Endodermal cell (in vitro differentiated cells): ENCODE data around the gene CCDC92B. TPM values are rescaled to one million over a fixed set of nuclear protein-coding genes. Genes with fewer than 3 reads are reported as not detected.
A peak's percentile ranks its signal among the peaks of the same experiment; 100 is the strongest.

Source experiments
- DNase-seq: peaks from one replicate; pipeline ENCODE4 v3.0.0-alpha.2; 2017
- H3K27ac ChIP-seq: 2 replicates; pipeline ENCODE4 v1.5.1; 2013; ENCODE audit warnings: mild to moderate bottlenecking, low read depth, low read length, moderate library complexity
- H3K27me3 ChIP-seq: 2 replicates; pipeline ENCODE4 v1.6.1; 2013; ENCODE audit warnings: mild to moderate bottlenecking, low read length, moderate library complexity; ENCODE audit not compliant: insufficient read depth, control insufficient read depth, poor library complexity, severe bottlenecking
- H3K36me3 ChIP-seq: 2 replicates; pipeline ENCODE4 v1.7.0; 2013; ENCODE audit warnings: mild to moderate bottlenecking, low read length, moderate library complexity; ENCODE audit not compliant: control insufficient read depth, insufficient read depth
- H3K4me1 ChIP-seq: one replicate; pipeline ENCODE4 v1.7.0; 2013; ENCODE audit warnings: low read length; ENCODE audit not compliant: control insufficient read depth, insufficient read depth
- H3K4me3 ChIP-seq: 2 replicates; pipeline ENCODE4 v1.5.1; 2013; ENCODE audit warnings: mild to moderate bottlenecking, low read length, moderate library complexity
- H3K9ac ChIP-seq: 2 replicates; pipeline ENCODE4 v1.6.1; 2013; ENCODE audit warnings: mild to moderate bottlenecking, low read length, moderate library complexity; ENCODE audit not compliant: poor library complexity, severe bottlenecking; ENCODE audit errors: extremely low read depth
- H3K9me3 ChIP-seq: 2 replicates; pipeline ENCODE4 v1.6.1; 2013; ENCODE audit warnings: mild to moderate bottlenecking, low read length, moderate library complexity; ENCODE audit not compliant: control insufficient read depth
- H3K27ac Mint-ChIP-seq: 2 replicates; pipeline ENCODE4 v1.8.0; 2020; ENCODE audit warnings: mixed read lengths
- H3K27me3 Mint-ChIP-seq: 2 replicates; pipeline ENCODE4 v1.8.0; 2021; ENCODE audit warnings: mild to moderate bottlenecking, mixed read lengths; ENCODE audit not compliant: insufficient read depth
- H3K36me3 Mint-ChIP-seq: 2 replicates; pipeline ENCODE4 v1.8.0; 2020; ENCODE audit warnings: low read depth, mixed read lengths
- H3K4me1 Mint-ChIP-seq: 2 replicates; pipeline ENCODE4 v1.8.0; 2020; ENCODE audit warnings: mixed read lengths
- H3K4me3 Mint-ChIP-seq: 2 replicates; pipeline ENCODE4 v1.8.0; 2020; ENCODE audit warnings: mild to moderate bottlenecking, moderate library complexity, mixed read lengths
- H3K9me3 Mint-ChIP-seq: 2 replicates; pipeline ENCODE4 v1.8.0; 2020; ENCODE audit warnings: mild to moderate bottlenecking, mixed read lengths
- WGBS, 2 experiments: methylation state at CpG; one replicate each; pipeline versions ENCODE4 v1.1.5 to v1.1.7; 2013; ENCODE audit warnings: missing lambda C conversion rate in 2 of 2, mixed read lengths in 1 of 2; ENCODE audit not compliant: insufficient coverage in 1 of 2, insufficient read length in 1 of 2; 5-methylcytosine and 5-hydroxymethylcytosine counted together
- total RNA-seq, 2 donors: library from RNA; stranded (reverse); fragmentation: NEBNext Ultra II Directional in 1 of 2; extraction: Animal tissue kit (Norgen Biotek cat#: 25700) in 1 of 2; gene quantifications; 2 replicates in 1 of 2; 3 replicates in 1 of 2; pipeline ENCODE4 v1.2.1, GENCODE V29; 2021
- TF ChIP-seq, protein P1 (sequence below): fragments of 200-600 bp; sonication (generic); conservative IDR thresholded peaks from 2 replicates; pipeline ENCODE4 v1.5.0; 2021; ENCODE audit warnings: antibody characterized with exemption, mild to moderate bottlenecking

The CCDC92B gene
- total RNA-seq, 2 donors from 2014 or later: 4.3 to 5.8 TPM

DNA sequence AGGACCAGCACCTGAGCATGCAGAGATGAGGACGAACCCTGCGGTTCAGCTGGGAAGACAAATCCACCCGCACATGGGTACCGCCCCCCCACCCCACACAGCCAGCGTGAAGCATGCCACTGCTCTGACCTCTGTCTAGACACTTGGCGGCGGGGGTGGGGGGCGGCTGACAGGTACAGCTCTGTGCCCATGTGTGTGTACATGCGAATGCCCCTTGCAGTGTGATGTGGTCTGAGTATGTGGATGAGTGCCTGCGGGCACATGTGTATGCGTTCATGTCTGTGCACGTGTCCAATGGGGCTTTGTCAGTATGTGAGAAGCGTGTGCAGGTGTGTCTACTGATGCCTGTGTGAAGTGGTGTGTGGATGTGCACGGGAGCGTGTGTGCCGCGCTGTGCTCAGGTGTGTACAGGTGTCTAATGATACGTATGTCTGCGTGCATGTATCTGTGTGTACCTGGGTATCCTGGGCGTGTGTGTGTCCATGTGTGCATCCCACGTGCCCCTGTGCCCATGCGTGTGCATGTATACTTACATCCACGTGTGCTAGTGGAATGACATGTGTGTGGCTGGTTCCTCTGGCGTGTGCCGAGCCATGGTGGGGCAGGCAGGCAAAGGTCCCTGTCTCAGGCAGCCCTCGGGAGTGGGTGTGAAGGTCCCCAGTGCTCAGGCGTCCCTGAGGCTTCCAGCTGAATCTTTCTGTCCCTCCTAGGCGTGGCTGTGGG lies 46.1 kb upstream of the CCDC92B start:
- 91 to 93% methylated on average over 19 to 28 of the region's 28 CpGs for WGBS, 2 experiments
- H3K9me3 Mint-ChIP-seq: no peaks in the 10 kb centered on the region
- H3K27me3 Mint-ChIP-seq: no peaks in the 10 kb centered on the region
- TF ChIP-seq, protein P1, sequence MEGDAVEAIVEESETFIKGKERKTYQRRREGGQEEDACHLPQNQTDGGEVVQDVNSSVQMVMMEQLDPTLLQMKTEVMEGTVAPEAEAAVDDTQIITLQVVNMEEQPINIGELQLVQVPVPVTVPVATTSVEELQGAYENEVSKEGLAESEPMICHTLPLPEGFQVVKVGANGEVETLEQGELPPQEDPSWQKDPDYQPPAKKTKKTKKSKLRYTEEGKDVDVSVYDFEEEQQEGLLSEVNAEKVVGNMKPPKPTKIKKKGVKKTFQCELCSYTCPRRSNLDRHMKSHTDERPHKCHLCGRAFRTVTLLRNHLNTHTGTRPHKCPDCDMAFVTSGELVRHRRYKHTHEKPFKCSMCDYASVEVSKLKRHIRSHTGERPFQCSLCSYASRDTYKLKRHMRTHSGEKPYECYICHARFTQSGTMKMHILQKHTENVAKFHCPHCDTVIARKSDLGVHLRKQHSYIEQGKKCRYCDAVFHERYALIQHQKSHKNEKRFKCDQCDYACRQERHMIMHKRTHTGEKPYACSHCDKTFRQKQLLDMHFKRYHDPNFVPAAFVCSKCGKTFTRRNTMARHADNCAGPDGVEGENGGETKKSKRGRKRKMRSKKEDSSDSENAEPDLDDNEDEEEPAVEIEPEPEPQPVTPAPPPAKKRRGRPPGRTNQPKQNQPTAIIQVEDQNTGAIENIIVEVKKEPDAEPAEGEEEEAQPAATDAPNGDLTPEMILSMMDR: no peak
- no peaks in the 10 kb centered on the region for H3K27me3 ChIP-seq
- H3K4me1 ChIP-seq: no peaks in the 10 kb centered on the region
- DNase-seq: no peak
- H3K4me3 ChIP-seq: no peak overlapping the region
- H3K36me3 Mint-ChIP-seq: peaks cover 3% of the 10 kb centered on the region
- peaks cover 4% of the 10 kb centered on the region for H3K4me1 Mint-ChIP-seq
- no peak overlapping the region for H3K27ac Mint-ChIP-seq
- no peak overlapping the region for H3K9ac ChIP-seq
- H3K36me3 ChIP-seq: no peaks in the 10 kb centered on the region
- H3K4me3 Mint-ChIP-seq: no peak overlapping the region
- H3K27ac ChIP-seq: no peak overlapping the region
- H3K9me3 ChIP-seq: no peaks in the 10 kb centered on the region

GRCh38 chr17:2794111-2794803 lies 44.8 kb upstream of the CCDC92B start:
- Histone ChIP-seq H3K27ac (no peak overlapping the region), H3K4me3 (no peak overlapping the region), H3K9me3 (no peaks in the 10 kb centered on the region), H3K9ac (no peak overlapping the region), H3K36me3 (no peaks in the 10 kb centered on the region), H3K4me1 (no peaks in the 10 kb centered on the region), H3K27me3 (no peaks in the 10 kb centered on the region)
- TF ChIP-seq, protein P1: no peak
- DNase-seq: no peak
- Mint-ChIP-seq H3K4me1 (peaks cover 4% of the 10 kb centered on the region), H3K27me3 (no peaks in the 10 kb centered on the region), H3K4me3 (no peak overlapping the region), H3K9me3 (no peaks in the 10 kb centered on the region), H3K36me3 (no peaks in the 10 kb centered on the region), H3K27ac (no peak overlapping the region)
- 83 to 100% methylated on average over 1 to 5 of the region's 6 CpGs for WGBS, 2 experiments

DNA sequence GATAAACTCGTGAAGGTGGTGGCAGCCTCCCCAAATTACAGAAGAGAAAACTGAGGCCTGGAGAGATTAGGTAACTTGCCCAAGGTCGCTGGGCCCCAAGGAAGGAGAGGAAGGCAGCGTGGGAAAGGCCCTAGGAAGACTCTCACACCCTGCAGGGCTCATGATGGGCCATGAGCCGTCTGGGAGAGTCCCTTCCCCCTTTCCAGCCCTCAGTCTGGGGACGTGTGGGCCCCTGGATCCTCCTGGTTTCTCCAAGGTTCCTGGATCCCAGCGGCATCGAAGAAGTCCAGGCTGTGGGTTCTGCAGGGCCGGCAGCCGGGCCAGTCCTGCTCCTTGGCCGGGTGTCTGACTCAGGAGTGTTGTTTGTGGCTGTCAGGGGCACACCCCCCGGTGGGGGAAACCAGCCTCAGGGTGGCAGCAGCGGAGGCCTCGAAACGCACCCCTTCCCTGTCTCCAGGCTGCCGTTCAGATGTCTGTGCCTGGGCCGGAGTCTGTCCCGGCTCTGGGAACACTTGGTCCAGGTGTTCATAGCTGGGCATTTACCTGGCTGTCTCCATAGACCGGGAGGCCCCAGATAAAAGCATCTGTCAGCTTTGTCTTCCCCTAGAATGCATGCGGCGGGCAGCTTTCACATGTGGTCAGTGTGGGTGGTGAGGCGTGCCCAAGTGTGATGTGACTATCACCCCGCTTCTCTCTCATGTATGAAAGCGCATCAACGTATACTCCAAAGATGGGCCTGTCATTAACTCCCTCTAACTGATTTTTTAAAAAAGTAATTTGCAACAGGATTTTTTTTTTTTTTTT lies 43.1 kb upstream of the CCDC92B start:
- Mint-ChIP-seq H3K4me1 (no peaks in the 10 kb centered on the region), H3K36me3 (no peaks in the 10 kb centered on the region), H3K4me3 (no peak overlapping the region), H3K27me3 (no peaks in the 10 kb centered on the region), H3K9me3 (no peaks in the 10 kb centered on the region), H3K27ac (no peak overlapping the region)
- H3K27me3 ChIP-seq: no peaks in the 10 kb centered on the region
- TF ChIP-seq, protein P1: no peak
- H3K9me3 ChIP-seq: no peaks in the 10 kb centered on the region
- no peak overlapping the region for H3K4me3 ChIP-seq
- H3K9ac ChIP-seq: no peak overlapping the region
- DNase-seq: peak; percentile 67
- no peaks in the 10 kb centered on the region for H3K4me1 ChIP-seq
- no peak overlapping the region for H3K27ac ChIP-seq
- WGBS, 2 experiments: 79 to 84% methylated on average over 13 to 24 of the region's 24 CpGs
- no peaks in the 10 kb centered on the region for H3K36me3 ChIP-seq
